Measurements from ENCODE around the gene PRG2.

Gene PRG2

GRCh38 chr11:57399972-57400578 is 9.6 kb upstream of the PRG2 start:
- TF ChIP-seq REST (IDR thresholded peaks at IDR 0.05; ENCODE audit: insufficient read depth in 1 of 2, low read depth in 2 of 2, low read length in 2 of 2), result no peak

GRCh38 chr11:57399221-57399620 is 8.8 kb upstream of the PRG2 start:
- TF ChIP-seq REST (IDR thresholded peaks at IDR 0.05; ENCODE audit: insufficient read depth in 1 of 2, low read depth in 2 of 2, low read length in 2 of 2), result no peak
- TF ChIP-seq FOXP2 (optimal IDR thresholded peaks at IDR 0.05; ENCODE audit: borderline replicate concordance, extremely low read depth, extremely low read length, insufficient read depth), result no peak
- no peak for TF ChIP-seq TAF1 (IDR thresholded peaks at IDR 0.05; ENCODE audit: borderline replicate concordance, insufficient read depth, low read length)
- no peak for TF ChIP-seq POLR2AphosphoS5 (IDR thresholded peaks at IDR 0.05; ENCODE audit: low read depth, low read length)
- TF ChIP-seq SIN3A (IDR thresholded peaks at IDR 0.05; ENCODE audit: borderline replicate concordance, insufficient read depth, low read length), result no peak

- TF ChIP-seq SIN3A (IDR thresholded peaks at IDR 0.05; ENCODE audit: borderline replicate concordance, insufficient read depth, low read length) (no peak), POLR2AphosphoS5 (IDR thresholded peaks at IDR 0.05; ENCODE audit: low read depth, low read length) (no peak), TAF1 (IDR thresholded peaks at IDR 0.05; ENCODE audit: borderline replicate concordance, insufficient read depth, low read length) (no peak), REST (IDR thresholded peaks at IDR 0.05; ENCODE audit: insufficient read depth in 1 of 2, low read depth in 2 of 2, low read length in 2 of 2) (no peak), FOXP2 (optimal IDR thresholded peaks at IDR 0.05; ENCODE audit: borderline replicate concordance, extremely low read depth, extremely low read length, insufficient read depth) (no peak)
Measured at GRCh38 chr11:57397394-57397990, 7.0 kb upstream of the PRG2 start.

GRCh38 chr11:57396744-57397143 is 6.3 kb upstream of the PRG2 start:
- no peak for TF ChIP-seq POLR2AphosphoS5 (IDR thresholded peaks at IDR 0.05; ENCODE audit: low read depth, low read length)
- no peak for TF ChIP-seq REST (IDR thresholded peaks at IDR 0.05; ENCODE audit: insufficient read depth in 1 of 2, low read depth in 2 of 2, low read length in 2 of 2)
- no peak for TF ChIP-seq TAF1 (IDR thresholded peaks at IDR 0.05; ENCODE audit: borderline replicate concordance, insufficient read depth, low read length)
- TF ChIP-seq FOXP2 (optimal IDR thresholded peaks at IDR 0.05; ENCODE audit: borderline replicate concordance, extremely low read depth, extremely low read length, insufficient read depth), result no peak
- TF ChIP-seq SIN3A (IDR thresholded peaks at IDR 0.05; ENCODE audit: borderline replicate concordance, insufficient read depth, low read length), result no peak
